Omental fat pad (tissue), 4 donors: ENCODE results near the gene PIGQ. TPM values are rescaled to one million over a fixed set of nuclear protein-coding genes. Genes with fewer than 3 reads are reported as not detected.
A peak's percentile ranks its signal among the peaks of the same experiment; 100 is the strongest.

Source experiments
- ATAC-seq: fragments of 150-250 bp; one replicate; pipeline ENCODE4 v1.9.1; 2016; ENCODE audit warnings: mild to moderate bottlenecking, moderate library complexity; ENCODE audit not compliant: low FRiP score
- DNase-seq: peaks from one replicate; pipeline ENCODE4 v3.0.0-alpha.2; 2019; ENCODE audit warnings: low spot score
- CTCF ChIP-seq, 3 donors: fragments of 450-650 bp; IDR thresholded peaks; one replicate each; pipeline ENCODE4 v1.5.1; 2016 to 2017; ENCODE audit warnings: antibody characterized with exemption in 3 of 3, mild to moderate bottlenecking in 3 of 3, moderate library complexity in 2 of 3
- total RNA-seq, 4 donors: library from RNA; depleted of rRNA; stranded (reverse); fragments of >200 nt; gene quantifications; one replicate each; pipeline ENCODE4 v1.1.0, GENCODE V29; 2016

PIGQ gene
- total RNA-seq, 4 donors from 2014 or later = 22.0 to 25.1 (median 23.8) TPM

DNA sequence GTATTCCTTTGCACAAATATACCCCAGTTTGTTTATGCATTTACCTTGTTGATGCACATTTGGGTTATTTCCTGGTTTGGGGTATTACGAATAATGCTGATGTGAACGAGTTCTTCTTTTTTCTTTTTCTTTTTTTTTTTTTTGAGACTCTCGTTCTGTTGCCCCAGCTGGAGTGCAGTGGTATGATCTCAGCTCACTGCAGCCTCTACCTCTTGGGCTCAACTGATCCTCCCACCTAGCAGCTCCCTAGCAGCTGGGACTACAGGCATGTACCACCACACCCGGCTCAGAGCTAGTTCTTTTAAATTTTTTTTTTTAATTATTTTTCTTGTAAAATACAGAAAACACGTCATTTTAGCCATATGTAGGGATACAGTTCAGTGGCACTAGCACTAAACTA, 34.2 kb downstream of the PIGQ start:
- no peak for TF ChIP-seq CTCF (IDR thresholded peaks at IDR 0.05)
- DNase-seq (no peak), ATAC-seq (no peak)

GRCh38 chr16:606656-607307, 37.0 kb downstream of the PIGQ start:
- TF ChIP-seq CTCF (IDR thresholded peaks at IDR 0.05) = no peak
- ATAC-seq = no peak
- no peak for DNase-seq

GRCh38 chr16:608019-608418, 38.3 kb downstream of the PIGQ start:
- ATAC-seq (no peak), DNase-seq (no peak)
- TF ChIP-seq CTCF (IDR thresholded peaks at IDR 0.05) = no peak

- DNase-seq (no peak), ATAC-seq (no peak)
- TF ChIP-seq CTCF (IDR thresholded peaks at IDR 0.05) = no peak
These were observed 39.5 kb downstream of the PIGQ start for GRCh38 chr16:609316-609715.

GRCh38 chr16:609984-610383, 40.2 kb downstream of the PIGQ start:
- TF ChIP-seq CTCF (IDR thresholded peaks at IDR 0.05) = no peak
- no peak for ATAC-seq
- DNase-seq = no peak

DNA sequence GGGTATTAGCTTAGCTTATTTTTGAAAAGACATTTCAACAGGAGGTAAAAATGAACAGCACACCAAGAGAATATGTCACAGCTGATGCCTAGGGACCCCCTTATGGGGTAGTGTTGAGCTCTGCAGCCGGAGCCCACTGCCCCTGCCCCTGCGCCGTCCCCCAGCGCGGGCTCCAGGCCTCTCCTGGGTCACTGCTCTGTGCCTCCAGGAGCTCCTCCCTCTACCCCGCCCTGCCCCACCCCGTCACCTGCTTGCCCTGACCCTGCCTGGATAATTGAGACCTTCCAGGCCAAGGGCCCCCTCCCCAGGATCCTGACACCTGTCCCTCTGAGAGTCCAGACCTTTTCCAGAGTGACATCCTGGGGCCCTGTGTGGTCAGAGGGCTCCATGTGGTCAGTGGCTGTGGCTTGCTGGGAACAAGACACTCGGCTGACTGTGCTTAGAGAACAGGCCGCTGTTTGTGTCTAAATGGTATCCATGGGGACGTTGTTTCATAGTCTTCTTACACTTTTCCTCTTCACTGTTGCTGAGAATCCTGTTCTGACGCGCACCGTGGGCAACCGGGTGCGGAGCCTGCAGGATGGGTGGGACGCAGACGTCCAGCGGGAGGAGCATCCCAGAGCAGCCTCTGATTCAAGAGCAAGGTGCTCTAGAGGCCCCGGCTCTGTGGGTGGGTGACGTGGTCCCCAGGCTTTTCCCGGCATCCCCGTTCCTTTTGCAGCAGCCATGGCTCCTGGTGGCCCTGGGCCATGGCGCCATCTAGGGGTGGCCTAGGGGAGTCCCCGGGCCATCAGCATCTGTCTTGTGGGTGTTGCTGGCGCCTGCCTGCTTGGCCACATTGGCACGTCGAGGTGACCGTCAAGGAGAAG, 41.0 kb downstream of the PIGQ start:
- DNase-seq (no peak), ATAC-seq (peak; percentile 19)
- no peak for TF ChIP-seq CTCF (IDR thresholded peaks at IDR 0.05)

DNA sequence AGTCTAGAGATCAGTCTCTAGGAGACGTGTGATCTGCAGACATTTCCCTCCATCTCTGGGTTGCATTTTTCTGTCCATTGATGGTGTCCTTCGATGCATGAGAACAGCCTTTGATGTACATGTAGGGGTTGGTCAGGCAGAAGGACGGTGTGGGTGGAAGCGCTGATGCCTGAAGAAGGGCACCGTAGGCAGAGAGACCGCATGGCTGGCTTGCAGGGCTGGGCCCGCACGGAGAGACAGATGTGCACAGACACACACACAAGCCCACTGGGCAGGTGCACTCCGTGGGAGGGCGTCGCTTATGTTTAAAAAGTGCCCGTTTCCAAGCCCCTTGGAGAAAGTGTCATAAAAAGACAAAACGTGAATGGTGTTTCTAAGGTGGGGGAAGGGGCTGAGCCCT, 45.4 kb downstream of the PIGQ start:
- no peak for TF ChIP-seq CTCF (IDR thresholded peaks at IDR 0.05)
- DNase-seq (no peak), ATAC-seq (no peak)
